Transverse colon (tissue), 4 donors: Measurements from ENCODE around the gene AMOTL1. TPM values are rescaled to one million over a fixed set of nuclear protein-coding genes. Genes with fewer than 3 reads are reported as not detected.

ENCODE experiments used
- DNase-seq: peaks from one replicate; pipeline ENCODE4 v3.0.0-alpha.2; 2019
- H3K27ac ChIP-seq, 4 donors: fragments of 200-600 bp; sonication (generic); 2 replicates each; pipeline ENCODE4 v1.5.1; 2016 to 2018; ENCODE audit warnings: inconsistent platforms in 4 of 4
- H3K27me3 ChIP-seq: fragments of 200-600 bp; sonication (generic); 2 replicates; pipeline ENCODE4 v1.5.1; 2017; ENCODE audit warnings: inconsistent platforms
- H3K36me3 ChIP-seq, 4 donors: fragments of 200-600 bp; sonication (generic); 2 replicates each; pipeline ENCODE4 v1.5.1; 2017 to 2019; ENCODE audit warnings: inconsistent platforms in 4 of 4
- H3K4me1 ChIP-seq, 4 donors: fragments of 200-600 bp; sonication (generic); 2 replicates each; pipeline ENCODE4 v1.5.1; 2017 to 2020; ENCODE audit warnings: inconsistent platforms in 4 of 4
- H3K4me3 ChIP-seq, 4 donors: fragments of 200-600 bp; sonication (generic); 1 replicate in 1 of 4; 2 replicates in 3 of 4; pipeline versions ENCODE4 v1.5.1 to v1.6.1; 2017 to 2019; ENCODE audit warnings: inconsistent platforms in 4 of 4
- H3K9me3 ChIP-seq, 2 donors: fragments of 200-600 bp; sonication (generic); 2 replicates each; pipeline ENCODE4 v1.5.1; 2017 to 2019; ENCODE audit warnings: inconsistent platforms in 2 of 2
- CTCF ChIP-seq, 5 experiments: fragments of 200-600 bp in 3 of 5; fragments of 450-650 bp in 2 of 5; sonication (generic) in 3 of 5; IDR thresholded peaks; 1 replicate in 2 of 5; 2 replicates in 3 of 5; pipeline ENCODE4 v1.5.1; 2016 to 2017; ENCODE audit warnings: antibody characterized with exemption in 5 of 5, inconsistent platforms in 3 of 5, mild to moderate bottlenecking in 2 of 5, moderate library complexity in 1 of 5
- EP300 ChIP-seq: sonication (generic); formaldehyde crosslinking; IDR thresholded peaks from one replicate; pipeline ENCODE4 v1.6.1; 2017; ENCODE audit warnings: antibody characterized with exemption, low read depth
- POLR2A ChIP-seq: fragments of 450-650 bp; IDR thresholded peaks from one replicate; pipeline ENCODE4 v1.6.1; 2016; ENCODE audit warnings: antibody characterized with exemption, mild to moderate bottlenecking, moderate library complexity
- POLR2AphosphoS5 ChIP-seq, 3 donors: sonication (generic); formaldehyde crosslinking; IDR thresholded peaks; one replicate each; pipeline ENCODE4 v1.6.1; 2016; ENCODE audit warnings: antibody characterized with exemption in 3 of 3
- WGBS, 2 donors: methylation state at CpG; one replicate each; pipeline ENCODE4 v1.1.5; 2018; ENCODE audit warnings: low coverage in 1 of 2; 5-methylcytosine and 5-hydroxymethylcytosine counted together
- in situ Hi-C, 4 donors: fragments of 200-750 bp; cut with MboI; loops; one replicate each; pipeline versions ENCODE4 v1.15.0 to v1.15.1; 2017; ENCODE audit warnings: low sequenced_read_pairs in 3 of 4, low pct_ligation_motif_present in 1 of 4, low pct_unique_long_range_greater_than_20kb in 1 of 4
- intact Hi-C: fragments of 100-400 bp; cut with DNase I; formaldehyde crosslinking; loops from one replicate; pipeline ENCODE4 v1.15.1; 2023; ENCODE audit warnings: low total_unique reads
- total RNA-seq, 4 donors: library from RNA; depleted of rRNA; stranded (reverse); fragments of >200 nt; gene quantifications; one replicate each; pipeline ENCODE4 v1.1.0, GENCODE V29; 2016

AMOTL1 gene
- total RNA-seq, 4 donors from 2014 or later: 14.3 to 23.9 (median 16.8) TPM

- Histone ChIP-seq H3K27me3 (no peaks in the 10 kb centered on the region), H3K4me1 (peaks cover 0 to 2% (median 0%) of the 10 kb centered on the region in 4 donors), H3K9me3 (no peaks in the 10 kb centered on the region), H3K27ac (no peak overlapping the region), H3K4me3 (no peak overlapping the region), H3K36me3 (peaks cover 0 to 2% (median 0%) of the 10 kb centered on the region in 4 donors)
- TF ChIP-seq CTCF (IDR thresholded peaks at IDR 0.05): no peak
- no peak for TF ChIP-seq POLR2A
- no peak for TF ChIP-seq POLR2AphosphoS5 (IDR thresholded peaks at IDR 0.05)
- TF ChIP-seq EP300: no peak
- in situ Hi-C loops (no loop called here), intact Hi-C loops (no loop called here)
- 67 to 73% methylated on average over 5 to 7 of the region's 7 CpGs for WGBS, 2 donors
- no peak for DNase-seq
Measured at GRCh38 chr11:94826415-94826814, 58.3 kb downstream of the AMOTL1 start.

GRCh38 chr11:94828088-94828487, 59.9 kb downstream of the AMOTL1 start:
- Histone ChIP-seq H3K4me1 (peaks cover 0 to 2% (median 0%) of the 10 kb centered on the region in 4 donors), H3K27me3 (no peaks in the 10 kb centered on the region), H3K27ac (no peak overlapping the region), H3K36me3 (peaks cover 0 to 5% (median 0%) of the 10 kb centered on the region in 4 donors), H3K9me3 (no peaks in the 10 kb centered on the region), H3K4me3 (no peak overlapping the region)
- no peak for DNase-seq
- in situ Hi-C loops: no loop called here
- no peak for TF ChIP-seq POLR2A
- no peak for TF ChIP-seq EP300
- no peak for TF ChIP-seq POLR2AphosphoS5 (IDR thresholded peaks at IDR 0.05)
- no peak for TF ChIP-seq CTCF (IDR thresholded peaks at IDR 0.05)
- intact Hi-C loops: no loop called here

GRCh38 chr11:94830722-94831510, 62.8 kb downstream of the AMOTL1 start:
- peaks cover 0 to 15% (median 9%) of the 10 kb centered on the region in 4 donors for H3K4me1 ChIP-seq
- H3K36me3 ChIP-seq: peaks cover 0 to 5% (median 0%) of the 10 kb centered on the region in 4 donors

GRCh38 chr11:94831529-94831928, 63.4 kb downstream of the AMOTL1 start:
- DNase-seq: no peak
- intact Hi-C loops: no loop called here
- WGBS, 2 donors: 51 to 53% methylated on average over 2 to 3 of the region's 3 CpGs
- in situ Hi-C loops: no loop called here
- TF ChIP-seq POLR2AphosphoS5 (IDR thresholded peaks at IDR 0.05) (no peak), EP300 (no peak), CTCF (IDR thresholded peaks at IDR 0.05) (no peak), POLR2A (no peak)
- Histone ChIP-seq H3K27ac (no peak overlapping the region), H3K4me1 (peaks cover 0 to 15% (median 9%) of the 10 kb centered on the region in 4 donors), H3K36me3 (peaks cover 0 to 5% (median 0%) of the 10 kb centered on the region in 4 donors), H3K9me3 (no peaks in the 10 kb centered on the region), H3K27me3 (no peaks in the 10 kb centered on the region), H3K4me3 (no peak overlapping the region)

More at GRCh38 chr11:94830722-94831510, 62.8 kb downstream of the AMOTL1 start:
- in situ Hi-C loops: no loop called here
- TF ChIP-seq POLR2A: no peak
- no peak for TF ChIP-seq EP300
- no peak for TF ChIP-seq POLR2AphosphoS5 (IDR thresholded peaks at IDR 0.05)
- no peak for TF ChIP-seq CTCF (IDR thresholded peaks at IDR 0.05)
- H3K9me3 ChIP-seq: no peaks in the 10 kb centered on the region
- no peak for DNase-seq
- no peaks in the 10 kb centered on the region for H3K27me3 ChIP-seq
- no peak overlapping the region for H3K27ac ChIP-seq
- H3K4me3 ChIP-seq: no peak overlapping the region
- intact Hi-C loops: no loop called here
- 63 to 77% methylated on average over 3 to 5 of the region's 5 CpGs for WGBS, 2 donors
